Rectal smooth muscle tissue (tissue), 1 donor: ENCODE results near the gene AMACR.

Experiments
- H3K27ac ChIP-seq: one replicate; pipeline ENCODE4 v1.7.0; 2013; ENCODE audit warnings: low read depth, low read length, inconsistent platforms
- H3K27me3 ChIP-seq: one replicate; pipeline ENCODE4 v1.7.0; 2013; ENCODE audit warnings: low read length; ENCODE audit not compliant: control insufficient read depth, insufficient read depth
- H3K36me3 ChIP-seq: one replicate; pipeline ENCODE4 v1.7.0; 2013; ENCODE audit warnings: low read length; ENCODE audit not compliant: control insufficient read depth, insufficient read depth
- H3K4me1 ChIP-seq: one replicate; pipeline ENCODE4 v1.7.0; 2013; ENCODE audit warnings: low read length; ENCODE audit not compliant: control insufficient read depth, insufficient read depth
- H3K4me3 ChIP-seq: one replicate; pipeline ENCODE4 v1.7.0; 2013; ENCODE audit warnings: low read length
- H3K9ac ChIP-seq: one replicate; pipeline ENCODE4 v1.7.0; 2013; ENCODE audit warnings: low read length

The AMACR gene

GRCh38 chr5:34007621-34008600, at the start of gene AMACR:
TSS of gene AMACR (minus strand) at chr5:34008050. CDS start at chr5:34008019, 31 bp downstream.
- peak within 1 kb of the TSS; percentile 94 for H3K4me3 ChIP-seq
- peak within 1 kb of the TSS; percentile 59 for H3K9ac ChIP-seq
- H3K36me3 ChIP-seq = peaks cover 3% of the 10 kb centered on the region
- peaks cover 15% of the 10 kb centered on the region for H3K4me1 ChIP-seq
- peak within 1 kb of the TSS; percentile 91 for H3K27ac ChIP-seq
- no peaks in the 10 kb centered on the region for H3K27me3 ChIP-seq

- H3K36me3 ChIP-seq = no peaks in the 10 kb centered on the region
- no peak overlapping the region for H3K27ac ChIP-seq
- no peak overlapping the region for H3K9ac ChIP-seq
- peaks cover 3% of the 10 kb centered on the region for H3K4me1 ChIP-seq
- H3K27me3 ChIP-seq = no peaks in the 10 kb centered on the region
- no peak overlapping the region for H3K4me3 ChIP-seq
Measured at GRCh38 chr5:34057569-34057968, 49.7 kb upstream of the AMACR start.

GRCh38 chr5:34057118-34057517, 49.3 kb upstream of the AMACR start:
- Histone ChIP-seq H3K27ac (no peak overlapping the region), H3K4me3 (no peak overlapping the region), H3K4me1 (peaks cover 3% of the 10 kb centered on the region), H3K9ac (no peak overlapping the region), H3K36me3 (no peaks in the 10 kb centered on the region), H3K27me3 (no peaks in the 10 kb centered on the region)

DNA sequence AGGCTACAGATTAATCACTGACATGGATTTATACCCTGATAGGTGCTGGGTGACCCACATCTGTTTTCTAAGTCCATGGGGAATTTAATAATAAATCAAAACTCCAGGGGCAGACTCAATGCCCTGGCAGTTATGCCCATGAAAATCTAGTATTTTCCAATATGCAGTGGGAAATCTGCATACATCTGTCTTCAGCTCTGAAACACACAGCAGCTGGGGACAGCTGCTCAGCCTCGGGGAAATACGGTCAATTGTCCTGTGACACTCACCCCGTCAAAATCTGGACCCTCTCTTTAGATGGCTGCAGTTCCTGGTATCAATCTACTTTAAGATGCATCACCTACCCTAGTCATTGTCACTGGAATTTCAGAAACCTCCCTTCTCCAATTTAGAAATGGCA, 47.8 kb upstream of the AMACR start:
- H3K9ac ChIP-seq = no peak overlapping the region
- H3K27me3 ChIP-seq = no peaks in the 10 kb centered on the region
- peaks cover 3% of the 10 kb centered on the region for H3K4me1 ChIP-seq
- no peaks in the 10 kb centered on the region for H3K36me3 ChIP-seq
- no peak overlapping the region for H3K4me3 ChIP-seq
- no peak overlapping the region for H3K27ac ChIP-seq

GRCh38 chr5:34054400-34054729, 46.5 kb upstream of the AMACR start:
- no peak overlapping the region for H3K9ac ChIP-seq
- no peaks in the 10 kb centered on the region for H3K27me3 ChIP-seq
- H3K4me3 ChIP-seq = no peak overlapping the region
- H3K36me3 ChIP-seq = no peaks in the 10 kb centered on the region
- peaks cover 3% of the 10 kb centered on the region for H3K4me1 ChIP-seq
- H3K27ac ChIP-seq = no peak overlapping the region

- no peak overlapping the region for H3K27ac ChIP-seq
- H3K27me3 ChIP-seq = no peaks in the 10 kb centered on the region
- H3K4me3 ChIP-seq = no peak overlapping the region
- peaks cover 3% of the 10 kb centered on the region for H3K4me1 ChIP-seq
- H3K36me3 ChIP-seq = no peaks in the 10 kb centered on the region
- no peak overlapping the region for H3K9ac ChIP-seq
Measured at GRCh38 chr5:34053571-34054399, 45.9 kb upstream of the AMACR start.

GRCh38 chr5:34053133-34053532, 45.3 kb upstream of the AMACR start:
- no peaks in the 10 kb centered on the region for H3K27me3 ChIP-seq

GRCh38 chr5:34051374-34051980, 43.6 kb upstream of the AMACR start:
- no peak overlapping the region for H3K27ac ChIP-seq
- no peak overlapping the region for H3K9ac ChIP-seq
- H3K36me3 ChIP-seq = no peaks in the 10 kb centered on the region
- H3K4me1 ChIP-seq = peaks cover 3% of the 10 kb centered on the region
- H3K4me3 ChIP-seq = no peak overlapping the region
- H3K27me3 ChIP-seq = no peaks in the 10 kb centered on the region

More at GRCh38 chr5:34053133-34053532, 45.3 kb upstream of the AMACR start:
- H3K4me1 ChIP-seq = peaks cover 3% of the 10 kb centered on the region
- H3K9ac ChIP-seq = no peak overlapping the region
- H3K36me3 ChIP-seq = no peaks in the 10 kb centered on the region
- H3K27ac ChIP-seq = no peak overlapping the region
- H3K4me3 ChIP-seq = no peak overlapping the region

- Histone ChIP-seq H3K27ac (no peak overlapping the region), H3K4me3 (no peak overlapping the region), H3K27me3 (no peaks in the 10 kb centered on the region), H3K36me3 (no peaks in the 10 kb centered on the region), H3K9ac (no peak overlapping the region), H3K4me1 (peaks cover 18% of the 10 kb centered on the region)
Measured at GRCh38 chr5:34047774-34048572, 40.1 kb upstream of the AMACR start.

DNA sequence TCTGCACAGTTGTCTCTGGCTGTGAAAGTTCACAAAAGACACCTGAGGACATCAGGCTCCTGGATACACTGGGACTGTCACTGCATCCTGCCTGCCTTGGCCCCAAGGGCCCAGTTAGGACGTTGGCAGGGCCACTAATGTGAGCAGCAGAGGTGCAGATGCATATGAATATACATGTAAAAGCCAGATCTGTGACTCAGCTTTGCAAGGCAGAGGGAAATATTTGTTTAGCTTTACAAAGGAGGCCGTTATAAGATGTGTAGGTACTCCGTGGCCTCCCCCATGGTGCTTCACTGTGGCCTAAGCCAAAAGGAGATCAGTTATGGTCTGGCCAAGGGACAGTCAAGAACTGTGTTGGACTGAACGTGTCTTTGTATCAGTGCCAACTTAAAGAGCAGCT, 39.3 kb upstream of the AMACR start:
- Histone ChIP-seq H3K27me3 (no peaks in the 10 kb centered on the region), H3K9ac (no peak overlapping the region), H3K4me3 (no peak overlapping the region), H3K4me1 (peaks cover 23% of the 10 kb centered on the region), H3K27ac (no peak overlapping the region), H3K36me3 (no peaks in the 10 kb centered on the region)

- Histone ChIP-seq H3K4me3 (no peak overlapping the region), H3K9ac (no peak overlapping the region), H3K36me3 (no peaks in the 10 kb centered on the region), H3K4me1 (peaks cover 23% of the 10 kb centered on the region), H3K27ac (no peak overlapping the region), H3K27me3 (no peaks in the 10 kb centered on the region)
Measured at GRCh38 chr5:34045996-34046395, 38.1 kb upstream of the AMACR start.
